Renal cortex interstitium (tissue), 11 donors: Measurements from ENCODE around the gene DROSHA. TPM values are rescaled to one million over a fixed set of nuclear protein-coding genes. Genes with fewer than 3 reads are reported as not detected.
"Not testable (repeated sequence)": the region's sequence is repeated elsewhere in the genome, so short reads cannot be mapped to it uniquely, and the experiment has no call there.

Experiments
- DNase-seq, 11 donors: peaks; one replicate each; pipeline ENCODE4 v3.0.0-alpha.2; 2013; ENCODE audit warnings: low read depth in 9 of 11, low spot score in 4 of 11; ENCODE audit errors: extremely low read depth in 1 of 11
- polyA plus RNA-seq, 3 donors: library from polyadenylated mRNA; unstranded; fragments of 120-200 nt; gene quantifications; one replicate each; pipeline ENCODE4 v1.2.1, GENCODE V29; 2013; ENCODE audit not compliant: insufficient read length in 3 of 3

Gene DROSHA
- polyA plus RNA-seq, 3 donors: 87.6 to 92.8 (median 91.2) TPM

GRCh38 chr5:31364881-31365636 is 166.8 kb downstream of the DROSHA start:
- DNase-seq: no peak

DNA sequence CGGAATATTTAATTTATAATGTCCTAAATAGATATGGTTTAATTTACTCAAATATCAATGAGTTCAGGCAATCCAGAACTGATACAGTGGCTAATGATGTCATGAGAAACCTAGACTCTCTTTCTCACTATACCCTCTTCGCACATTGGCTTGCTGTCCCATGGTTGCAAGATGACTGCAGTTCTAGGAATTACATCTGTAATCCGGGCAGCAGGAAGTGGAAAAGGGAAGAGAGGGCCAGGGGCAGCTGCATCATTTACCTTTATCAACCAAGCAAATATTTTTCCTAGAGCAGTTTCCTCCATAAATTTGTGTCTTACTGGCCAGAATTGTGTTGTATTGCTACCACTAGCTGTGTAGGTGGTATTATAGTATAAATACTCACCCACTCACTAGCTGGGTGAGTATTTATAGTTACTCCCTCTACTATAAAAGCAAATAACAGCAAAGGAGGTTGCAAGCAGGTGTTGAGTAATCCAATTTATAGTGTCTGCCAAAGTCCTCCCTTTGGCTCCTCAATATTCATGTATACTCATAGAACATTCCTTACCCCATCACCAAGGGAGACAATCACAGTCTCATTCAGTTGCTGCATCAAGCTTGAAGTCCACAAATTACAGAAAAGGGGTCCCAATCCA is 168.8 kb downstream of the DROSHA start:
- DNase-seq: no peak

DNA sequence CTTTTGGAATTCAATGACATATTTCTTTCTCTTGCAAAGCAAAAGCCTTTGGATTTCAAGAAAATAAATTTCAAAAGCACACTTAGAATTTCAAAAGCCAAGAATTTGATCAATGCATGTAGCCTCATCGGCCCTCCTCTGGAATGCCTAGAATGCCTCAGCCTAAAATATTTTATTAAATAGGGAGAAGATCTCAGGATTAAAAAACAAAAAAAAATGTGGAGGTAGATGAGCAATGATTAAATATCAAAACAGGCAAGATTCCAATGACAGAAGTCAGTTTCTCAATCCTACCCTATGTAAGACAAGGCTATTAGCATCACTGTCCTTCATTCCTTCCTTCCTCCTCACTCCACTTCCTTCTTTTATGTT is 169.4 kb downstream of the DROSHA start:
- no peak for DNase-seq

DNA sequence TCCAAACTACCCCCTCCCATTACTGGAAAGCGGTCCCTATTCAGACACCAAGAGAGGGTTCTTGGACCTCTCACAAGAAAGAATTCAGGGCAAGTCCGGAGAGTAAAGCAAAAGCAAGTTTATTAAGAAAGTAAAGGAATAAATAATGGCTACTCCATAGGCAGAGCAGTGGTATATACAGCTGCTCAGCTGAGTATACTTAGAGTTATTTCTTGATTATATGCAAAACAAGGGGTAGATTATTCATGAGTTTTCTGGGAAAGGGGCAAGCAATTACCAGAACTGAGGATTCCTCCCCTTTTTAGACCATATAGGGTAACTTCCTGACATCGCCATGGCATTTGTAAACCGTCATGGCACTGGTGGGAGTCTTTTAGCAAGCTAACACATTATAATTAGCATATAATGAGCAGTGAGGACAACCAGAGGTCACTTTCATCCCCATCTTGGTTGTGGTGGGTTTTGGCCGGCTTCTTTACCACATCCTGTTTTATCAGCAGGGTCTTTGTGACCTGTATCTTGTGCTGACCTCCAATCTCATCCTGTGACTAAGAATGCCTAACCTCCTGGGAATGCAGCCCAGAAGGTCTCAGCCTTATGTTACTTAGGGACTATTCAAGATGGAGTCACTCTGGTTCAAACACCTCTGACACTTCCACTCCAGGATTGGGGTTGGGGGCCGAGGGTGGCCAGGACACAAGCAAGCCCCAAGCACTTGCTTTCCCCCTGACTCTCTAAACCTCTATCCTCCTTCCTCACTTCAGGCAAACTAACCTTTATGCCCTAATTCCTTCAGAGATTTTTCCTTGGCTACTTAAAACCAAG is 170.0 kb downstream of the DROSHA start:
- DNase-seq: not testable (repeated sequence)

GRCh38 chr5:31361234-31361633 is 170.7 kb downstream of the DROSHA start:
- DNase-seq: no peak

GRCh38 chr5:31359839-31360238 is 172.1 kb downstream of the DROSHA start:
- DNase-seq: no peak

DNA sequence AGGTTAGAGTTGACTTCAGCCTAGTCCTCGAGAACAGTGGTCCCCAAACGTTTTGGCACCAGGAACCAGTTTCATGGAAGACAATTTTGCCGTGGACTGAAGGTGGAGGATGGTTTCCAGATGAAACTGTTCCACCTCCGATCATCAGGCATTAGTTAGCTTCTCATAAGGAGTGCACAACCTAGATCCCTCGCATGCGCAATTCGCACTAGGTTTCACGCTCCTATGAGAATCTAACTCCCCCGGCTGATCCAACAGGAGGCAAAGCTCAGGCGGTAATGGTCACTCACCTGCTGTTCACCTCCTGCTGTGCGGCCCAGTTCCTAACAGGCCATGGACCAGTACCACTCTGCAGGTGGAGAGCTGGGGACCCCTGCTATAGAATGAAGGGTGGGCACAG is 174.9 kb downstream of the DROSHA start:
- DNase-seq: no peak

DNA sequence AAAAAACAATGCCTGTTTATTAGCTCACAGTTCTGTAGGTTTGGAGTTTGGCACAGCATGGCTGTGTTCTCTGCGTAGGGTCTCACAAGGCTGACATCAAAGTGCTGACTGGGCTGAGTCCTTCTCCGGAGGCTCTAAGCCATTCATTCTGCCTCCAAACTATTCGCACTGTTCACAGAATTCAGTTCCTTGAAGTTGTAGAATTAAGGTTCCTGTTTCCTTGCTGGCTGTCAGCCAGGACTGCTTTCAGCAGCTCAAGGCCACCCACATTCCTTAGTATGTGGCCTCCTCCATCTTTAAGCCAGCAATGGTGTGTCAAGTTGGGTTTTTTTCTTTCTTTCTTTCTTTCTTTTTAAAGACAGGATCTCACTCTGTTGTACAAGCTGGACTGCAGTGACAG is 176.6 kb downstream of the DROSHA start:
- DNase-seq: no peak

Other genes starting within 250 kb of the DROSHA start
- 10 to 100 TPM; 26.7 to 30.7 (median 29.7) TPM for gene C5orf22, start 208 bp upstream of the DROSHA start, polyA plus RNA-seq
- gene PDZD2, start 107.0 kb upstream of the DROSHA start, polyA plus RNA-seq: 10 to 100 TPM; 17.3 to 21.6 (median 21.2) TPM